OCI-LY1 (cell line): ENCODE measurements around the gene QSER1.

ENCODE experiments used
- CTCF ChIP-seq: fragments of 200-600 bp; sonication (generic), shearing (Covaris generic); IDR thresholded peaks from 2 replicates; pipeline ENCODE4 v1.5.1; 2017; ENCODE audit warnings: mild to moderate bottlenecking, antibody characterized with exemption, low read length, moderate library complexity, mixed read lengths
- EZH2 ChIP-seq: fragments of 200-600 bp; sonication (generic), shearing (Covaris generic); IDR thresholded peaks from 2 replicates; pipeline ENCODE4 v1.8.0; 2017; ENCODE audit warnings: borderline replicate concordance, mixed run types, mild to moderate bottlenecking, antibody characterized with exemption, low read length, moderate library complexity, mixed read lengths

GRCh38 chr11:32899438-32899837 lies 6.8 kb downstream of the QSER1 start:
- TF ChIP-seq CTCF: no peak
- TF ChIP-seq EZH2: no peak
